Calu3 (cell line): ENCODE data around the gene FER. TPM values are rescaled to one million over a fixed set of nuclear protein-coding genes. Genes with fewer than 3 reads are reported as not detected.
A peak's percentile ranks its signal among the peaks of the same experiment; 100 is the strongest.
"Not testable (repeated sequence)": the region's sequence is repeated elsewhere in the genome, so short reads cannot be mapped to it uniquely, and the experiment has no call there.

Experiments used
- Bru-seq: library from RNA; stranded (reverse); fragments of 400-500 nt; gene quantifications from one replicate; lab custom pipeline; 2021; lab: Mats Ljungman, UMichigan
- BruChase-seq, 2 experiments: library from RNA; stranded (reverse); fragments of 400-500 nt; gene quantifications; one replicate each; lab custom pipeline; 2021; lab: Mats Ljungman, UMichigan
- BruUV-seq: library from RNA; stranded (reverse); fragments of 400-500 nt; replicated peaks from 2 replicates; lab custom pipeline; 2021; lab: Mats Ljungman, UMichigan
- CTCF ChIA-PET: fragments of 300-600 bp; sonication (Branson Sonifier 250); formaldehyde crosslinking; loops from one replicate; lab custom pipeline; 2022; ENCODE audit warnings: antibody characterized with exemption; lab: Charles Lee
- DNase-seq: peaks from one replicate; pipeline ENCODE4 v3.0.0; 2022
- H3K27ac Mint-ChIP-seq: one replicate; pipeline ENCODE4 v1.8.0; 2022; ENCODE audit warnings: mixed read lengths; ENCODE audit not compliant: unreplicated experiment
- H3K27me3 Mint-ChIP-seq: one replicate; pipeline ENCODE4 v1.8.0; 2022; ENCODE audit warnings: mixed read lengths; ENCODE audit not compliant: unreplicated experiment
- H3K36me3 Mint-ChIP-seq: one replicate; pipeline ENCODE4 v1.8.0; 2022; ENCODE audit warnings: mild to moderate bottlenecking, moderate library complexity, mixed read lengths; ENCODE audit not compliant: insufficient read depth, unreplicated experiment
- H3K4me1 Mint-ChIP-seq: one replicate; pipeline ENCODE4 v1.8.0; 2022; ENCODE audit warnings: mild to moderate bottlenecking, low read depth, mixed read lengths; ENCODE audit not compliant: unreplicated experiment
- H3K4me3 Mint-ChIP-seq: one replicate; pipeline ENCODE4 v1.8.0; 2022; ENCODE audit warnings: mild to moderate bottlenecking, low read depth, moderate library complexity, mixed read lengths; ENCODE audit not compliant: unreplicated experiment
- H3K9me3 Mint-ChIP-seq: one replicate; pipeline ENCODE4 v1.8.0; 2022; ENCODE audit warnings: low read depth, mixed read lengths; ENCODE audit not compliant: unreplicated experiment
- CTCF ChIP-seq: fragments of 200-600 bp; IDR thresholded peaks from one replicate; pipeline ENCODE4 v1.8.0; 2022; ENCODE audit warnings: antibody characterized with exemption; ENCODE audit not compliant: unreplicated experiment
- intact Hi-C: fragments of 100-400 bp; cut with micrococcal nuclease; formaldehyde crosslinking; loops from one replicate; pipeline ENCODE4 v1.10.0; 2022; ENCODE audit not compliant: unreplicated experiment
- long read RNA-seq: library from polyadenylated mRNA; stranded (forward); transcript quantifications from one replicate; pipeline ENCODE4 v2.0.0, GENCODE V29; 2022
- total RNA-seq: library from RNA; stranded (reverse); gene quantifications from 2 replicates; pipeline ENCODE4 v1.2.3, GENCODE V29; 2022

The FER gene
- total RNA-seq, result 28.2 and 32.9 TPM in 2 replicates
- percentile 78 among the genes with signal in this experiment for Bru-seq, nascent RNA
- percentile 64 among the genes with signal in this experiment for BruChase-seq, experiment 1, labeled RNA remaining after a 6-hour chase
- BruChase-seq, experiment 2, labeled RNA remaining after a 2-hour chase, result percentile 65 among the genes with signal in this experiment
- long read RNA-seq, partial matches to known transcripts, result 2 of 12 reads
- long read RNA-seq, other reads (novel, unspliced or antisense), result 10 of 12 reads

DNA sequence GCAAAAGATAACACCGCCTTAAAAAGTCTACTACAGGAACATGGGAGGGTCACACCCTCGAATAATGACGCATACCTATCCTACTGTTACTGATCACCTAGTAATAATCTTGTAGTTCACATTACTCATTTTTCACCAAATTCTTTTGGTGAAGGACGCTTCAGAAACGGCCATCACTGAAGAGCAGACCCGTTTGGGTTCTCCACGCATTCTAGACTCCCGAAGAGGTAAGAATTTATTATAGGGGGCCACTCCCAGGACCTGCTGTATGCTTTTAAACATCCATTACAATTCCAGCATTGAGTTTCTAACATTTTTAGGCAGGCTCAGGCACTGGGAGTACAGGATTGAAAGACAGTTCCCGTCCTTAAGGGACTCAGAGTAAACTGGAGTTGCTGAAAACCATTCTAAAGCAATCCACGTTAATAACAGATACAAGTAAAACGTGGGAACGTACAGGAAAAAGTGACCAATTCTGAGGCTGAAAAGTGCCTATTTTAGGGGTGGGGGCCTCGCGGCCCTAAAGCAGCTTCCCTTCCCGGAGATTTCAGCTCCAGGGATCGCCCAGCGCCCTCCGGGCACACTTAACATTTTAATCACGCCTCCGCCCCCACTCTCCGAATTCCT, at the start of gene FER:
FER (plus strand) TSS at position 124 of the 627 bp plus-strand sequence. CDS start 50,286 bp downstream, outside the sequence.
- peak; percentile 56 for DNase-seq
- Mint-ChIP-seq H3K27ac (peak within 1 kb of the TSS; percentile 99), H3K36me3 (peaks cover 28% of the 10 kb centered on the region), H3K4me3 (peak within 1 kb of the TSS; percentile 87), H3K4me1 (peaks cover 27% of the 10 kb centered on the region), H3K9me3 (no peaks in the 10 kb centered on the region), H3K27me3 (no peaks in the 10 kb centered on the region)
- BruUV-seq, result TSS peak; percentile 85
- intact Hi-C loops, result loop anchor here (2.0 to 5.0 kb wide), 4 partner anchors 17 to 1191 kb away; no protein-coding TSS in a partner anchor
- CTCF ChIA-PET, result interaction anchor here (3.3 kb wide), 1 partner anchor 19 kb away, joined by 13 read pairs; no protein-coding TSS in a partner anchor
- no peak for TF ChIP-seq CTCF

- intact Hi-C loops, H3K36me3 Mint-ChIP-seq, H3K4me3 Mint-ChIP-seq, BruUV-seq, DNase-seq, H3K27ac Mint-ChIP-seq, H3K9me3 Mint-ChIP-seq, H3K4me1 Mint-ChIP-seq, H3K27me3 Mint-ChIP-seq: not testable (repeated sequence)
- CTCF ChIA-PET, result interaction anchor here (0.7 to 1.2 kb wide), 3 partner anchors 13 to 638 kb away, joined by 3 to 4 read pairs (median 4); no protein-coding TSS in a partner anchor
Observed at GRCh38 chr5:108700388-108700787, 47.3 kb upstream of the FER start.

DNA sequence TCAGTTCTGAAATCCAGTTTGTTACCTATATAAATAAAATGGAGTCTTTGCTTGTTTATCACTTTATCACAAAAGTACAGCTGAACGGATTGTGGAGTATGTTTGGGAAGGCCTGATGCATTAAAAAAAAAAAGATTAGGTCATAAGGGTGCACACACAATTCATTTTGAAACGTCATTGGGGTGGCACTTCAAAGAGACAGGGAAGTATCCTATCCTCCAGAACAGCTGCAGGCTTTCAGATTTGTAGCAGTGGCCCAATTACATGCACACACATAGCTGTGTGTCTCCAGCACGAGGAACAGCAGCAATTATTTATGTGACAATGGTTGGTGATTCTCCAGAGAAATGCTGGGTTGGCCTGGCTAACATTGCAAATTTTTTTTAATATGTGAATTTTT, 46.8 kb upstream of the FER start:
- H3K27me3 Mint-ChIP-seq, result no peaks in the 10 kb centered on the region
- H3K9me3 Mint-ChIP-seq, result no peaks in the 10 kb centered on the region
- no peak for DNase-seq
- no peaks in the 10 kb centered on the region for H3K4me1 Mint-ChIP-seq
- intact Hi-C loops, result no loop called here
- no peak overlapping the region for H3K27ac Mint-ChIP-seq
- H3K36me3 Mint-ChIP-seq, result no peaks in the 10 kb centered on the region
- H3K4me3 Mint-ChIP-seq, result no peak overlapping the region
- TF ChIP-seq CTCF, result no peak
- BruUV-seq, result no TSS peak
- CTCF ChIA-PET, result interaction anchor here (0.7 to 1.2 kb wide), 3 partner anchors 13 to 637 kb away, joined by 3 to 4 read pairs (median 4); no protein-coding TSS in a partner anchor

- H3K36me3 Mint-ChIP-seq, result no peaks in the 10 kb centered on the region
- H3K27me3 Mint-ChIP-seq, result no peaks in the 10 kb centered on the region
- CTCF ChIA-PET, result no interaction called here
- intact Hi-C loops, result no loop called here
- no peak for TF ChIP-seq CTCF
- no peaks in the 10 kb centered on the region for H3K4me1 Mint-ChIP-seq
- no peak for DNase-seq
- H3K9me3 Mint-ChIP-seq, result no peaks in the 10 kb centered on the region
- H3K27ac Mint-ChIP-seq, result no peak overlapping the region
- H3K4me3 Mint-ChIP-seq, result no peak overlapping the region
- BruUV-seq, result no TSS peak
Observed at GRCh38 chr5:108702546-108702945, 45.2 kb upstream of the FER start.
